Lower lobe of right lung (tissue), 2 donors: ENCODE results near the gene NUAK1. TPM values are rescaled to one million over a fixed set of nuclear protein-coding genes. Genes with fewer than 3 reads are reported as not detected.
A peak's percentile ranks its signal among the peaks of the same experiment; 100 is the strongest.

Experiments
- ATAC-seq, 2 donors: fragments of 200-7000 bp; cut with Tn5 transposase; one replicate each; pipeline ENCODE4 v1.9.1; 2020 to 2022; ENCODE audit warnings: mild to moderate bottlenecking in 2 of 2, moderate library complexity in 2 of 2
- DNase-seq: peaks from one replicate; pipeline ENCODE4 v3.0.0-alpha.2; 2020
- H3K27ac ChIP-seq: fragments of 200-600 bp; one replicate; pipeline ENCODE4 v1.8.0; 2022
- H3K27me3 ChIP-seq: fragments of 200-600 bp; one replicate; pipeline ENCODE4 v1.8.0; 2022; ENCODE audit warnings: low read depth
- H3K36me3 ChIP-seq: fragments of 200-600 bp; one replicate; pipeline ENCODE4 v1.8.0; 2022; ENCODE audit warnings: mild to moderate bottlenecking
- H3K4me1 ChIP-seq: fragments of 200-600 bp; one replicate; pipeline ENCODE4 v1.8.0; 2022
- H3K4me3 ChIP-seq: fragments of 200-600 bp; one replicate; pipeline ENCODE4 v1.8.0; 2022; ENCODE audit warnings: mild to moderate bottlenecking
- H3K9me3 ChIP-seq: fragments of 200-600 bp; one replicate; pipeline ENCODE4 v1.8.0; 2022
- intact Hi-C: fragments of 100-400 bp; cut with DNase I; formaldehyde crosslinking; loops from one replicate; pipeline ENCODE4 v1.11.0; 2022
- total RNA-seq: library from RNA; stranded (reverse); fragmentation: NEBNext Ultra II Directional; extraction: Animal tissue kit (Norgen Biotek cat#: 25700); gene quantifications from one replicate; pipeline ENCODE4 v1.2.1, GENCODE V29; 2021
- TF ChIP-seq, protein P1 (sequence below): fragments of 200-600 bp; IDR thresholded peaks from one replicate; pipeline ENCODE4 v1.8.0; 2022; ENCODE audit warnings: antibody characterized with exemption, mild to moderate bottlenecking
- donor health status: DM: no; HTN: yes; CAD: no; lungs with severe emphysema.

NUAK1 gene
- total RNA-seq, 1 donor from 2014 or later, result 17.5 TPM

DNA sequence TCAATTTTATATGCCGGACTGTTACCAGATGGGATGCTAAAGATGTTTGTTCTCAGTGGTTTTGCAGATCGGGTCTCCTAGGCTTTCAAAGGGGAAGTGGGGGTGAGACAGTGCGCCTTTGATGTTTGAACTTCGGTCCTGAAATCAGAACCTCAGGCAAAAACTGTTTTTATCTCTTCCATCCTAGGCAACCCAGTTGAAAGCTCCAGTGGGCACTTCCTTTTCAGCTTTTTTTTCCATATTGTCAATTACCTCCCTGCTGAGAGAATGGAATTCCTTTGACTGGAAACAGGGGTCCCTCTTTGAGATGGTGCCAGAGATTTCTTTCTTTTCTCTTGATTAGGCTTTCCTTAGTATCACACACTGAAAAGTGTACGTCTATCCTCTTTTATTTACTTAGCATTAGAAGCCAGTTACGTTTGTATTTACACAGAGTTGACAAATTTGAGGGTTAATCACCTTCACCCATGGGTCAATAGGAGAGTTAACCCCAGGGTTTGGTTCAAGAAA lies 40.0 kb downstream of the NUAK1 start:
- Histone ChIP-seq H3K4me3 (no peak overlapping the region), H3K9me3 (no peaks in the 10 kb centered on the region), H3K27ac (no peak overlapping the region), H3K27me3 (no peaks in the 10 kb centered on the region), H3K36me3 (peaks cover 8% of the 10 kb centered on the region), H3K4me1 (peaks cover 11% of the 10 kb centered on the region)
- TF ChIP-seq, protein P1, sequence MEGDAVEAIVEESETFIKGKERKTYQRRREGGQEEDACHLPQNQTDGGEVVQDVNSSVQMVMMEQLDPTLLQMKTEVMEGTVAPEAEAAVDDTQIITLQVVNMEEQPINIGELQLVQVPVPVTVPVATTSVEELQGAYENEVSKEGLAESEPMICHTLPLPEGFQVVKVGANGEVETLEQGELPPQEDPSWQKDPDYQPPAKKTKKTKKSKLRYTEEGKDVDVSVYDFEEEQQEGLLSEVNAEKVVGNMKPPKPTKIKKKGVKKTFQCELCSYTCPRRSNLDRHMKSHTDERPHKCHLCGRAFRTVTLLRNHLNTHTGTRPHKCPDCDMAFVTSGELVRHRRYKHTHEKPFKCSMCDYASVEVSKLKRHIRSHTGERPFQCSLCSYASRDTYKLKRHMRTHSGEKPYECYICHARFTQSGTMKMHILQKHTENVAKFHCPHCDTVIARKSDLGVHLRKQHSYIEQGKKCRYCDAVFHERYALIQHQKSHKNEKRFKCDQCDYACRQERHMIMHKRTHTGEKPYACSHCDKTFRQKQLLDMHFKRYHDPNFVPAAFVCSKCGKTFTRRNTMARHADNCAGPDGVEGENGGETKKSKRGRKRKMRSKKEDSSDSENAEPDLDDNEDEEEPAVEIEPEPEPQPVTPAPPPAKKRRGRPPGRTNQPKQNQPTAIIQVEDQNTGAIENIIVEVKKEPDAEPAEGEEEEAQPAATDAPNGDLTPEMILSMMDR, result no peak
- intact Hi-C loops, result no loop called here
- no peak for DNase-seq
- no peak for ATAC-seq

DNA sequence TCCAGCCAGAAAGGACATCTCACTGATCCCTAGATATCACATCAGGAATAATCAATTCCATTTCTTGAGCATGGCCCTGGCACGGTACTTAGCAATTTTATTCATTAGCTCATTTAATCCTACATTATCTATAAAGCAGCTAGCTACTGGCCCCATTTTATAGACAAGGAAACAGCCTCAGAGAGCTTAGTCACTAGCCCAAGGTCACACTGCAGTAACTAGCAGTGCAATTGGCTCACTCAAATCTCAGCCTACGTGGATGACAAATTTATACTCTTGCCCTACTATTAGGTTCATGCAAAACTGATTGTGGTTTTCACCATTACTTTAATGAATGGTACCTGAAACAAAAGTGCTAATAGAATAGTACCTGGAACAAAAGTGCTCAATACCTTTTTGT lies 41.7 kb downstream of the NUAK1 start:
- TF ChIP-seq, protein P1, result no peak
- Histone ChIP-seq H3K9me3 (no peaks in the 10 kb centered on the region), H3K4me1 (peaks cover 11% of the 10 kb centered on the region), H3K4me3 (no peak overlapping the region), H3K27me3 (no peaks in the 10 kb centered on the region), H3K36me3 (no peaks in the 10 kb centered on the region), H3K27ac (no peak overlapping the region)
- DNase-seq, result no peak
- intact Hi-C loops, result no loop called here
- ATAC-seq, result no peak

DNA sequence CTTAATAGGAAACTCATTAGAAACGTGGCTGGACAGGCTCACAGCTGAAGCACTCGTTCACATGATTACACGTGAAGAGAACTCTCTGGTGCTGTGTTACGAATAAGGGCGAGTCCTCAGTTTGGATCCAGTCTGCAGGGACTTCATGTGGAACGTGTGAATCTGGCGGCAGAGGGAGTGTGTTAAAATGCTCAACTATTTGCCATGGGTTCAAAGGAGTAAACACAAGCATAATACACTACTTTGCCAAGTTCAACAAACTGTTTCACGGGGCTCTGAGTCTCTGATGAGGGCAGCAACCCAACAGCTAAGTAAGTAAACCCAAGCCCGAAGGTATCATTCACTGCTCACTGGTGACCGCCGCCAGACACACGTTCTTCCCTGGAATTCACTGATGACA lies 42.4 kb downstream of the NUAK1 start:
- ATAC-seq (peak in 1 of 2 donors; percentile 20), DNase-seq (no peak)
- Histone ChIP-seq H3K36me3 (no peaks in the 10 kb centered on the region), H3K27me3 (no peaks in the 10 kb centered on the region), H3K4me1 (peaks cover 17% of the 10 kb centered on the region), H3K9me3 (no peaks in the 10 kb centered on the region), H3K4me3 (no peak overlapping the region), H3K27ac (no peak overlapping the region)
- intact Hi-C loops, result no loop called here
- TF ChIP-seq, protein P1, result no peak

DNA sequence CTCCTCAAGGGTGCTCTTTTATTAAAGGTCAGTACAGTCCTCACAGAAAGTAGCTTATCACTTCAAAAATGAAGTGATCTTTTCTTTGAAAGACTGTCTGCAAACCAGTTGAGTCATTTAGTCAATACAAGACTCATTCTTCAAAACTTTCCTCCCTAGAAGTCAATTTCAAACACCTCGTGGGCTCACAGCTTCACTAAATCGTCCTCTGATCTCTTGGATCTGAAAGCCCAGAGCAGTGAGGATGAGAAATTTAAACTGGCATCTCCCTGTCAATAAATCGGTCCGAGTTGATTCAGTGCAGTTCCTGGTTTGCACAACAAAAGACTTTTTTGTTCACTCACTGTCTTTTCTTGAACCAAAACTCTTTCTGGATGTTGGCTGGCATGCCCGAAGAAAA lies 44.5 kb downstream of the NUAK1 start:
- ATAC-seq, result no peak
- peaks cover 38% of the 10 kb centered on the region for H3K4me1 ChIP-seq
- no peaks in the 10 kb centered on the region for H3K27me3 ChIP-seq
- H3K36me3 ChIP-seq, result no peaks in the 10 kb centered on the region
- DNase-seq, result no peak
- H3K27ac ChIP-seq, result no peak overlapping the region
- intact Hi-C loops, result no loop called here
- no peak overlapping the region for H3K4me3 ChIP-seq
- TF ChIP-seq, protein P1, result no peak
- H3K9me3 ChIP-seq, result no peaks in the 10 kb centered on the region

DNA sequence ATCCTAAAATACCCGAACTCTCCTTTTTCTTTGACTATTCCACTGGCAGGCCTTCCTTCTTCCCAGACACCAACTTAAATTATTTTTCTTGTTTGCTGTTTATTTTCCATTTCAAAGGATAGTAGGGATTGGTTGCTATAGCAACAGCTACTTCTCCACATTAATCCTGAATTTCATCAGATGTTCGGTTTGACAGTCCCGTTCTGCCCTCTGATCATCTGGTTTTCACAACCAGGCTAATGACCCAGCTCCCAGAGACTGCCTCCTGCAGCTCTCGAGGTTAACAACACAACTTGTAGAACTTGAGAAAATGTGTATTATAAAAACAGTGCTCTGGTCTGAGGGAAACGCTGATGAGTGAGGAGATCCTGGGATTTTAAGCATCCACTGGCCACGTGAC lies 45.5 kb downstream of the NUAK1 start:
- peak overlapping the region; percentile 10 for H3K27ac ChIP-seq
- H3K27me3 ChIP-seq, result no peaks in the 10 kb centered on the region
- no peak overlapping the region for H3K4me3 ChIP-seq
- no peak for DNase-seq
- H3K9me3 ChIP-seq, result no peaks in the 10 kb centered on the region
- peaks cover 39% of the 10 kb centered on the region for H3K4me1 ChIP-seq
- TF ChIP-seq, protein P1, result no peak
- intact Hi-C loops, result no loop called here
- no peaks in the 10 kb centered on the region for H3K36me3 ChIP-seq
- no peak for ATAC-seq

DNA sequence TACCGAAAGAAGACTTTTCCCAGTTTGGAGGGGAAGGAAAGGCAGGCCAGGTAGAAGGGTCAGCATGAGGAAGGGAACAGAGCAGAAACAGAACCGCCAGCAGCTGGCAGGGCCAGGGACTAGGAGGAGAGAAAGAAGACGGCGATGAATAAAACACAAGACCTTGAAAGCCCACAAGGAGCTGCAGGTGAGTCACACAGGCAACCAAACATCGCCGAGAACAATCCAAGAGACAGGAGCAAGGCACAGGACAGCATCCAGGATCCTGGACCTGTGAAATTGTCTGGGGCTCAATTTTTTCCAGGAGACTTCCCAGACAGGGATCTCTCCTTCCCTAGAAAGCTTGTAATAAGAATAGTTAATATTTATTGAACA lies 47.3 kb downstream of the NUAK1 start:
- H3K27ac ChIP-seq, result peak overlapping the region; percentile 16
- H3K36me3 ChIP-seq, result no peaks in the 10 kb centered on the region
- no peaks in the 10 kb centered on the region for H3K9me3 ChIP-seq
- TF ChIP-seq, protein P1, result no peak
- intact Hi-C loops, result no loop called here
- DNase-seq (no peak), ATAC-seq (no peak)
- no peak overlapping the region for H3K4me3 ChIP-seq
- H3K4me1 ChIP-seq, result peaks cover 39% of the 10 kb centered on the region
- no peaks in the 10 kb centered on the region for H3K27me3 ChIP-seq
